ENCODE measurements around the gene ERC1. TPM values are rescaled to one million over a fixed set of nuclear protein-coding genes. Genes with fewer than 3 reads are reported as not detected.

The ERC1 gene
- polyA plus RNA-seq, 1 donor from 2014 or later = 7.1 TPM

GRCh38 chr12:996881-997280 is 5.9 kb downstream of the ERC1 start:
- Histone ChIP-seq H3F3A (ENCODE audit: insufficient read depth, low read length, poor library complexity, severe bottlenecking) (no peaks in the 10 kb centered on the region), H3K27me3 (ENCODE audit: insufficient read depth, low read depth, low read length) (no peaks in the 10 kb centered on the region), H3K4me2 (ENCODE audit: low read length) (no peak overlapping the region), H3K4me3 (ENCODE audit: low read length) (no peak overlapping the region), H2AFZ (ENCODE audit: low read depth, low read length) (no peak overlapping the region), H3K36me3 (ENCODE audit: insufficient read depth, low read length) (peaks cover 4% of the 10 kb centered on the region), H4K20me1 (ENCODE audit: insufficient read depth) (no peaks in the 10 kb centered on the region), H3K9me2 (ENCODE audit: insufficient read depth, low read length) (no peaks in the 10 kb centered on the region), H3K79me2 (replicated peaks; ENCODE audit: insufficient read depth, low read length) (peaks cover 38% of the 10 kb centered on the region), H3K27ac (ENCODE audit: low read length) (no peak overlapping the region), H3K9me3 (ENCODE audit: low read length) (no peaks in the 10 kb centered on the region), H3K9ac (ENCODE audit: low read length) (no peak overlapping the region)
- TF ChIP-seq REST (IDR thresholded peaks at IDR 0.05; ENCODE audit: borderline replicate concordance) = no peak
- no peak for TF ChIP-seq SMC3 (conservative IDR thresholded peaks at IDR 0.05; ENCODE audit: poor library complexity)
- no peak for TF ChIP-seq MXI1 (conservative IDR thresholded peaks at IDR 0.05; ENCODE audit: poor library complexity, severe bottlenecking)
- no peak for TF ChIP-seq RAD21 (conservative IDR thresholded peaks at IDR 0.05)
- TF ChIP-seq EP300 (conservative IDR thresholded peaks at IDR 0.05; ENCODE audit: poor library complexity, severe bottlenecking) = no peak
- no peak for TF ChIP-seq POLR2AphosphoS5 (IDR thresholded peaks at IDR 0.05)
- TF ChIP-seq TAF1 (IDR thresholded peaks at IDR 0.05; ENCODE audit: low read depth) = no peak
- no peak for TF ChIP-seq CTCF (IDR thresholded peaks at IDR 0.05; ENCODE audit: poor library complexity, severe bottlenecking)

- Histone ChIP-seq H3F3A (ENCODE audit: insufficient read depth, low read length, poor library complexity, severe bottlenecking) (no peaks in the 10 kb centered on the region), H3K27me3 (ENCODE audit: insufficient read depth, low read depth, low read length) (no peaks in the 10 kb centered on the region), H3K9me3 (ENCODE audit: low read length) (no peaks in the 10 kb centered on the region), H3K9me2 (ENCODE audit: insufficient read depth, low read length) (no peaks in the 10 kb centered on the region), H3K9ac (ENCODE audit: low read length) (no peak overlapping the region), H4K20me1 (ENCODE audit: insufficient read depth) (no peaks in the 10 kb centered on the region), H3K79me2 (replicated peaks; ENCODE audit: insufficient read depth, low read length) (peaks cover 34% of the 10 kb centered on the region), H3K4me2 (ENCODE audit: low read length) (no peak overlapping the region), H3K4me3 (ENCODE audit: low read length) (no peak overlapping the region), H3K27ac (ENCODE audit: low read length) (no peak overlapping the region), H3K36me3 (ENCODE audit: insufficient read depth, low read length) (peaks cover 4% of the 10 kb centered on the region), H2AFZ (ENCODE audit: low read depth, low read length) (no peak overlapping the region)
- TF ChIP-seq EP300 (conservative IDR thresholded peaks at IDR 0.05; ENCODE audit: poor library complexity, severe bottlenecking) = no peak
- no peak for TF ChIP-seq RAD21 (conservative IDR thresholded peaks at IDR 0.05)
- no peak for TF ChIP-seq CTCF (IDR thresholded peaks at IDR 0.05; ENCODE audit: poor library complexity, severe bottlenecking)
- no peak for TF ChIP-seq EZH2 (IDR thresholded peaks at IDR 0.05; ENCODE audit: borderline replicate concordance, insufficient read depth, low read length, poor library complexity, severe bottlenecking)
- TF ChIP-seq MXI1 (conservative IDR thresholded peaks at IDR 0.05; ENCODE audit: poor library complexity, severe bottlenecking) = no peak
- TF ChIP-seq POLR2AphosphoS5 (IDR thresholded peaks at IDR 0.05) = no peak
- no peak for TF ChIP-seq TAF1 (IDR thresholded peaks at IDR 0.05; ENCODE audit: low read depth)
- TF ChIP-seq REST (IDR thresholded peaks at IDR 0.05; ENCODE audit: borderline replicate concordance) = no peak
- no peak for TF ChIP-seq SMC3 (conservative IDR thresholded peaks at IDR 0.05; ENCODE audit: poor library complexity)
Observed at GRCh38 chr12:997505-997904, 6.5 kb downstream of the ERC1 start.

Data from neural cell (in vitro differentiated cells).